Natural killer cell (primary cell): ENCODE results near the gene GPR25. TPM values are rescaled to one million over a fixed set of nuclear protein-coding genes. Genes with fewer than 3 reads are reported as not detected.
A peak's percentile ranks its signal among the peaks of the same experiment; 100 is the strongest.

Source experiments
- ATAC-seq, 3 donors: fragments of 150-1000 bp in 2 of 3; fragments of 200-7000 bp in 1 of 3; cut with Tn5 transposase; 1 replicate in 1 of 3; 2 replicates in 2 of 3; pipeline ENCODE4 v1.10.0; 2021; ENCODE audit warnings: mild to moderate bottlenecking in 2 of 3, moderate library complexity in 2 of 3
- DNase-seq, 2 donors: peaks; one replicate each; pipeline versions ENCODE4 v3.0.0 to v3.0.0-alpha.2; 2013 to 2021; ENCODE audit warnings: mixed read lengths in 1 of 2
- H3K27ac ChIP-seq: one replicate; pipeline ENCODE4 v1.5.1; 2013; ENCODE audit warnings: mild to moderate bottlenecking, low read length
- H3K27me3 ChIP-seq: one replicate; pipeline ENCODE4 v1.6.1; 2013; ENCODE audit warnings: low read length; ENCODE audit not compliant: control insufficient read depth, insufficient read depth
- H3K36me3 ChIP-seq: one replicate; pipeline ENCODE4 v1.6.1; 2013; ENCODE audit warnings: low read length; ENCODE audit not compliant: control insufficient read depth, insufficient read depth
- H3K4me1 ChIP-seq: one replicate; pipeline ENCODE4 v1.6.1; 2013; ENCODE audit warnings: low read length; ENCODE audit not compliant: control insufficient read depth, insufficient read depth
- H3K4me3 ChIP-seq: one replicate; pipeline ENCODE4 v1.5.1; 2013; ENCODE audit warnings: low read length
- H3K9me3 ChIP-seq: one replicate; pipeline ENCODE4 v1.6.1; 2013; ENCODE audit warnings: low read length; ENCODE audit not compliant: control insufficient read depth, insufficient read depth
- H3K27ac Mint-ChIP-seq, 2 donors: one replicate each; pipeline ENCODE4 v1.8.0; 2022; ENCODE audit warnings: mild to moderate bottlenecking in 2 of 2, mixed read lengths in 2 of 2, moderate library complexity in 1 of 2
- H3K27me3 Mint-ChIP-seq, 2 donors: one replicate each; pipeline ENCODE4 v1.8.0; 2022; ENCODE audit warnings: low read depth in 2 of 2, mixed read lengths in 2 of 2
- H3K36me3 Mint-ChIP-seq: one replicate; pipeline ENCODE4 v1.8.0; 2022; ENCODE audit warnings: mixed read lengths
- H3K4me1 Mint-ChIP-seq, 2 donors: one replicate each; pipeline ENCODE4 v1.8.0; 2022; ENCODE audit warnings: mixed read lengths in 2 of 2
- H3K4me3 Mint-ChIP-seq: one replicate; pipeline ENCODE4 v1.8.0; 2022; ENCODE audit warnings: mild to moderate bottlenecking, moderate library complexity, mixed read lengths
- H3K9me3 Mint-ChIP-seq, 2 donors: one replicate each; pipeline ENCODE4 v1.8.0; 2022; ENCODE audit warnings: mixed read lengths in 2 of 2
- WGBS: methylation state at CpG from one replicate; pipeline ENCODE4 v1.1.7; 2013; ENCODE audit warnings: missing lambda C conversion rate; ENCODE audit not compliant: insufficient coverage; 5-methylcytosine and 5-hydroxymethylcytosine counted together
- intact Hi-C: fragments of 100-400 bp; cut with micrococcal nuclease; formaldehyde crosslinking; loops from one replicate; pipeline ENCODE4 v1.14.2; 2022
- total RNA-seq, 4 donors: library from RNA; stranded (reverse); fragments of 120-200 nt in 1 of 4; gene quantifications; one replicate each; pipeline versions ENCODE4 v1.2.3 to v1.2.4, GENCODE V29; 2013 to 2022
- TF ChIP-seq, protein P1 (sequence below): fragments of 200-600 bp; IDR thresholded peaks from one replicate; pipeline ENCODE4 v1.8.0; 2022; ENCODE audit warnings: antibody characterized with exemption

Gene GPR25
- total RNA-seq, 3 donors from 2014 or later (not counting 1 experiment from before 2014, with no cell fraction given) = 2.1 to 9.4 (median 2.7) TPM

DNA sequence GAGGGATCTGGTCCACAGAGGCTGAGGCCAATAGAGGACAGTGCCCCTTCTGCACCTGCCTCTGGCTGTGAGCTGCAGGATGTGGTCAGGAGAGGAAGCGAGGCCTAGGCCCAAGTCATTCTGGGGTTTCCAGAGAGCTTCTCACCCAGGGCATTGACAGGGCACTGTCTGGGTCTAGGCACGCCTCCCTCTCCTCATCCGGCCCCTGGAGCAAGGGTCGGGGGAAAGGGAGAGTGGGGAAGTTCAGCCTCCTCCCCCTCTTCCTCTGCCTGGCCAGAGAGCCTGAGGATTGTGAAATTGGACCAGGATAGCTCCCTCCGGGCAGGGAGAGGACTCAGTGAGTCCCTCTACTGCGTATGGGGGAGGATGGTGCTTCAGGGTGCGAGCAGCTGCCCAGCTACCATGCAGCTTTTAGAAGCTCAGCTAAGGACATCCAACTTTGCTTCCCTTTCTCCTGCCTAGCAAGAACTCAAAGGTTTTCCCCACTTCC is 15.6 kb downstream of the GPR25 start:
- intact Hi-C loops = loop anchor here (1.0 to 10.0 kb wide), 4 partner anchors 17 to 734 kb away; partner anchors contain the start of gene KIF21B
- H3K9me3 ChIP-seq = no peaks in the 10 kb centered on the region
- 0% methylated on average over 5 of the region's 7 CpGs for WGBS
- peak overlapping the region; percentile 9 for H3K4me3 ChIP-seq
- Mint-ChIP-seq H3K4me1 (peaks cover 72 to 80% of the 10 kb centered on the region in 2 donors), H3K27me3 (peaks cover 7 to 8% of the 10 kb centered on the region in 2 donors), H3K4me3 (peak overlapping the region; percentile 89), H3K27ac (peak overlapping the region; percentile 92 to 93), H3K36me3 (no peaks in the 10 kb centered on the region), H3K9me3 (no peaks in the 10 kb centered on the region)
- H3K27ac ChIP-seq = peak overlapping the region; percentile 61
- DNase-seq = peak; percentile 75 to 86
- ATAC-seq = peak; percentile 79 to 95 (median 90)
- H3K4me1 ChIP-seq = peaks cover 79% of the 10 kb centered on the region
- TF ChIP-seq, protein P1, sequence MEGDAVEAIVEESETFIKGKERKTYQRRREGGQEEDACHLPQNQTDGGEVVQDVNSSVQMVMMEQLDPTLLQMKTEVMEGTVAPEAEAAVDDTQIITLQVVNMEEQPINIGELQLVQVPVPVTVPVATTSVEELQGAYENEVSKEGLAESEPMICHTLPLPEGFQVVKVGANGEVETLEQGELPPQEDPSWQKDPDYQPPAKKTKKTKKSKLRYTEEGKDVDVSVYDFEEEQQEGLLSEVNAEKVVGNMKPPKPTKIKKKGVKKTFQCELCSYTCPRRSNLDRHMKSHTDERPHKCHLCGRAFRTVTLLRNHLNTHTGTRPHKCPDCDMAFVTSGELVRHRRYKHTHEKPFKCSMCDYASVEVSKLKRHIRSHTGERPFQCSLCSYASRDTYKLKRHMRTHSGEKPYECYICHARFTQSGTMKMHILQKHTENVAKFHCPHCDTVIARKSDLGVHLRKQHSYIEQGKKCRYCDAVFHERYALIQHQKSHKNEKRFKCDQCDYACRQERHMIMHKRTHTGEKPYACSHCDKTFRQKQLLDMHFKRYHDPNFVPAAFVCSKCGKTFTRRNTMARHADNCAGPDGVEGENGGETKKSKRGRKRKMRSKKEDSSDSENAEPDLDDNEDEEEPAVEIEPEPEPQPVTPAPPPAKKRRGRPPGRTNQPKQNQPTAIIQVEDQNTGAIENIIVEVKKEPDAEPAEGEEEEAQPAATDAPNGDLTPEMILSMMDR = no peak
- peaks cover 18% of the 10 kb centered on the region for H3K27me3 ChIP-seq
- no peaks in the 10 kb centered on the region for H3K36me3 ChIP-seq

DNA sequence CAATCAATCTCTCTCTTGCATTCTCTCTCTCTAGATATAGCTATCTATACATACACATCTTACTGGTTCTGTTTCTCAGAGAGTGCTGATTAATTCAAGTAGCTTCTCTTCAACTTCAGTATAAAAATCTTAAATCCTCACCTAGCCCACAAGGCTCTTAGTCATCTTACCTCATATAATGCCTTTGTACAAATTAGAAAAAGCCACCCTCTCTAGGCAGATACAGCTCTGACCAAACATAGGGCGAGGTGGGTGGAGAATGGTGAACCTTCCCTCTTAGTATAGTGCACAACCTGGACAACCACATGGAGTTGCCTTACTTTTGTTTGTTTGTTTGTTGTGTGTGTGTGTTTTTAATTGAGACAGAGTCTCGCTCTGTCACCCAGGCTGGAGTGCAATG is 16.8 kb downstream of the GPR25 start:
- Histone ChIP-seq H3K36me3 (no peaks in the 10 kb centered on the region), H3K27ac (no peak overlapping the region), H3K4me1 (peaks cover 77% of the 10 kb centered on the region), H3K9me3 (no peaks in the 10 kb centered on the region), H3K27me3 (peaks cover 21% of the 10 kb centered on the region), H3K4me3 (no peak overlapping the region)
- intact Hi-C loops = loop anchor here (5.0 to 10.0 kb wide), 2 partner anchors 133 to 735 kb away; partner anchors contain the start of gene KIF21B
- WGBS = 64% methylated on average over 2 of the region's 2 CpGs
- Mint-ChIP-seq H3K27me3 (peaks cover 8 to 10% of the 10 kb centered on the region in 2 donors), H3K4me3 (peak overlapping the region; percentile 89), H3K36me3 (no peaks in the 10 kb centered on the region), H3K9me3 (no peaks in the 10 kb centered on the region), H3K4me1 (peaks cover 60 to 69% of the 10 kb centered on the region in 2 donors), H3K27ac (peak overlapping the region; percentile 92 to 93)
- ATAC-seq (peak; percentile 31 to 38 (median 36)), DNase-seq (peak in 1 of 2 donors; percentile 30)
- TF ChIP-seq, protein P1 = no peak

DNA sequence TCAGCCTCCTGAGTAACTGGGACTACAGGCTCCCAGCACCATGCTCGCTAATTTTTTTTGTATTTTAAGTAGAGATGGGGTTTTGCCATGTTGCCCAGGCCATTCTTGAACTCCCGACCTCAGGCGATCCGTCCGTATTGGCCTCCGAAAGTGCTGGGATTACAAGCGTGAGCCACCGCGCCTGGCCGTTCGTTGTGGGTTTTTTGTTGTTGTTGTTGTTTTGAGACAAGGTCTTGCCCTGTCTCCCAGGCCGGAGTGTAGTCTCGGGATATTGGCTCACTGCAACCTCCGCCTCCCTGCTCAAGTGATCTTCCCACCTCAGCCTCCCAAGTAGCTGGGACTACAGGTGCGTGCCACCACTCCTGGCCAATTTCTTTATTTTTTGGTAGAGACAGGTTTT is 17.2 kb downstream of the GPR25 start:
- Mint-ChIP-seq H3K27me3 (peaks cover 8 to 10% of the 10 kb centered on the region in 2 donors), H3K4me1 (peaks cover 57 to 65% of the 10 kb centered on the region in 2 donors), H3K4me3 (peak overlapping the region; percentile 89), H3K27ac (peak overlapping the region; percentile 92 to 93), H3K9me3 (no peaks in the 10 kb centered on the region), H3K36me3 (no peaks in the 10 kb centered on the region)
- ATAC-seq = no peak
- H3K36me3 ChIP-seq = no peaks in the 10 kb centered on the region
- no peak for DNase-seq
- peaks cover 72% of the 10 kb centered on the region for H3K4me1 ChIP-seq
- peaks cover 21% of the 10 kb centered on the region for H3K27me3 ChIP-seq
- TF ChIP-seq, protein P1 = no peak
- 92% methylated on average over 15 of the region's 15 CpGs for WGBS
- intact Hi-C loops = no loop called here
- no peak overlapping the region for H3K27ac ChIP-seq
- H3K4me3 ChIP-seq = no peak overlapping the region
- no peaks in the 10 kb centered on the region for H3K9me3 ChIP-seq
